Measurements from ENCODE around the gene MARK3. TPM values are rescaled to one million over a fixed set of nuclear protein-coding genes. Genes with fewer than 3 reads are reported as not detected.
"Not testable (repeated sequence)": the region's sequence is repeated elsewhere in the genome, so short reads cannot be mapped to it uniquely, and the experiment has no call there.

The MARK3 gene
- total and polyA plus RNA-seq, 2 donors, result 44.4 to 130 TPM

- Histone ChIP-seq H3K4me3 (ENCODE audit: low read depth, low read length) (no peak overlapping the region), H3K36me3 (ENCODE audit: insufficient read depth) (no peaks in the 10 kb centered on the region), H3K4me1 (ENCODE audit: insufficient read depth) (no peaks in the 10 kb centered on the region), H3K27ac (ENCODE audit: low read depth) (no peak overlapping the region)
- WGBS, result 79% methylated on average over 7 of the region's 7 CpGs
- no peak for DNase-seq (ENCODE audit: extremely low spot score)
Observed at GRCh38 chr14:103353362-103353761, 31.9 kb upstream of the MARK3 start.

- H3K4me3 ChIP-seq (ENCODE audit: low read depth, low read length), result no peak overlapping the region
- WGBS, result 80% methylated on average over 7 of the region's 7 CpGs
- no peak for DNase-seq (ENCODE audit: extremely low spot score)
- H3K36me3 ChIP-seq (ENCODE audit: insufficient read depth), result no peaks in the 10 kb centered on the region
- H3K27ac ChIP-seq (ENCODE audit: low read depth), result no peak overlapping the region
- no peaks in the 10 kb centered on the region for H3K4me1 ChIP-seq (ENCODE audit: insufficient read depth)
Observed at GRCh38 chr14:103354141-103354540, 31.1 kb upstream of the MARK3 start.

DNA sequence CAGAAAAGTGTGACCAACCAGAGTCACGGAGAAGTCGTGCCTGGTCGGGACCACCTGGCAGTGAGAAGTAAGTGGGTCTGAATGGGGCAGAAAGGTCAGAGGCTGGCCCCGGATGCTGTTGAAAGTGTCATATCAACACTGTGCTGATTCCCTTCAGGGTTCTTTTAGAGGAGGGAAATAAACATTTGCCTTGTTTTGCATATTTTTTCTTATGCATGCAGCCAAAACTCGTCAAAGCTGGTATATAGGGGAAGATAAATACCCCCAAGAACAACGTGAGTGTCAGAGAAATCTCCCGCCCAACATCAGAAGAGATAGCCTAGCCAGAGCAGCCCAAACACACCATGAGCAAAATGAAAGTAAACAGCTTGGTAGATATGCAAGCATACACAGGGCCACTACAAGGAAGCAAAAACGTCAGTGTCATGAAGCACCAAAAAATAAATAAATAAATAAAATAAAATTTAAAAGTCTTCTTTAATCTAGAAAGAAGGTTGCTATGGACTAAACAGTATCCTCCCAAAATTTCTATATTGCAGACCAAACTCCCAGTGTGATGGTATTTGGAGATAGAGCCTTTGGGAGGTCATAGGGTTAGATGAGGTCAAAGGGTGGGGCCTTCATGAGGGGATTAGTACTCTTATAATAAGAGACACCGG is 29.1 kb upstream of the MARK3 start:
- H3K4me3 ChIP-seq (ENCODE audit: low read depth, low read length), result no peak overlapping the region
- no peaks in the 10 kb centered on the region for H3K4me1 ChIP-seq (ENCODE audit: insufficient read depth)
- H3K27ac ChIP-seq (ENCODE audit: low read depth), result no peak overlapping the region
- WGBS, result 54% methylated on average over 9 of the region's 9 CpGs
- H3K36me3 ChIP-seq (ENCODE audit: insufficient read depth), result no peaks in the 10 kb centered on the region
- no peak for DNase-seq (ENCODE audit: extremely low spot score)

- not testable (repeated sequence) for H3K27ac ChIP-seq (ENCODE audit: low read depth); H3K4me1 ChIP-seq (ENCODE audit: insufficient read depth); H3K36me3 ChIP-seq (ENCODE audit: insufficient read depth); DNase-seq (ENCODE audit: extremely low spot score); H3K4me3 ChIP-seq (ENCODE audit: low read depth, low read length)
- WGBS, result 89% methylated on average over 10 of the region's 10 CpGs
Observed at GRCh38 chr14:103357552-103357951, 27.7 kb upstream of the MARK3 start.

GRCh38 chr14:103360548-103360947 is 24.7 kb upstream of the MARK3 start:
- no peaks in the 10 kb centered on the region for H3K4me1 ChIP-seq (ENCODE audit: insufficient read depth)
- no peak overlapping the region for H3K4me3 ChIP-seq (ENCODE audit: low read depth, low read length)
- WGBS, result 86% methylated on average over 7 of the region's 7 CpGs
- H3K27ac ChIP-seq (ENCODE audit: low read depth), result no peak overlapping the region
- DNase-seq (ENCODE audit: extremely low spot score), result no peak
- H3K36me3 ChIP-seq (ENCODE audit: insufficient read depth), result no peaks in the 10 kb centered on the region

DNA sequence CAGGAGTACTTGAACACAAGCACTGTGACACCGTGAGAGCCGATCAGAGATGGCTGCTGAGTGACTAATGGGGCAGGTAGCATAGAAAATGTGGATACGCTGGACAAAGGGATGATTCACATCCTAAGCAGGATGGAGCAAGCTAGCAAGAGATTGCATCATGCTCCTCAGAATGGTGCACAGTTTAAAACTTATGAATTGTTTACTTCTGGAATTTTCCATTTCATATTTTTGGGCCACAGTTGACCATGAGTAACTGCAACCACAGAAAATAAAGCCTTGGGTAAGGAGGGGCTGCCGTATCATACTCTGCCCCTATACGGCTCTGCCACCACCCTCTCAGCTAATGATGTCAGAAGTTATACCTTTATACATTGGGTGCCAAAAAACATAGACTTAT is 23.3 kb upstream of the MARK3 start:
- WGBS, result 69% methylated on average over 5 of the region's 5 CpGs
- Histone ChIP-seq H3K36me3 (ENCODE audit: insufficient read depth) (no peaks in the 10 kb centered on the region), H3K4me1 (ENCODE audit: insufficient read depth) (no peaks in the 10 kb centered on the region), H3K27ac (ENCODE audit: low read depth) (no peak overlapping the region), H3K4me3 (ENCODE audit: low read depth, low read length) (no peak overlapping the region)
- DNase-seq (ENCODE audit: extremely low spot score), result no peak

DNA sequence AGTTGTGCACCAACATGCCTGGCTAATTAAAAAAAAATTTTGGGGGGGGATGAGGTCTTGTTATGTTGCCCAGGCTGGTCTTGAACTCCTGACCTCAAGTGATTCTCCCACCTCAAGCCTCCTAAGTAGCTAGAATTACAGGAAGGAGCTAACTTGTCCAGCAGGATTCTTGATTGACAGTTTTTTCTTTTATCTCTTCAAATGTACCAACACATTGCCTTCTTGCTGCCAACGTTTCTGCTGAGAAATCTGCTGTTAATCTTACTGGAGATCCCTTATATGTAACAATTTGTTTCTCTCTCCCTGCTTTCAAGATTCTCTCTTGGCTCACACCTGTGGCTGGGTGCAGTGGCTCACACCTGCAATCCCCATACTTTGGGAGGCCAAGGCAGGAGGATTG is 22.4 kb upstream of the MARK3 start:
- Histone ChIP-seq H3K4me3 (ENCODE audit: low read depth, low read length) (no peak overlapping the region), H3K4me1 (ENCODE audit: insufficient read depth) (no peaks in the 10 kb centered on the region), H3K36me3 (ENCODE audit: insufficient read depth) (no peaks in the 10 kb centered on the region), H3K27ac (ENCODE audit: low read depth) (no peak overlapping the region)
- WGBS, result 68% methylated on average over 1 of the region's 1 CpG
- DNase-seq (ENCODE audit: extremely low spot score), result no peak

DNA sequence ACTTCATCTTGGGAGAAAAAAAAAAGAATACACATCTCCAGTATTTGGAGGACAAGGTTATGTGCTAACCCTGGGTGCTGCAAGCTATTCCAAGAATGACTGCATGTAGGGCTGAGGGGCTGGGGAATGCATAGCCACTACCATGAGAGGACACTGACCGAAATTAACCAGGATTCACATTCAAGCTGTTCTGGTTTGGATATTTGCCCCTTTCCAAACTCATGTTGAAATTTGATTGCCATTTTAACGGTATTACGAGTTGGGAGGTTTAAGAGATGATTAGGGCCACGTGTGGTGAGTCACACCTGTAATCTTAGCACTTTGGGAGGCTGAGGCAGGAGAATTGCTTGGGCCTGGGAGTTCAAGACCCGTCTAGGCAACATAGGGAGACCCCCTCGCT is 18.5 kb upstream of the MARK3 start:
- DNase-seq (ENCODE audit: extremely low spot score), result no peak
- H3K4me3 ChIP-seq (ENCODE audit: low read depth, low read length), result no peak overlapping the region
- H3K36me3 ChIP-seq (ENCODE audit: insufficient read depth), result no peaks in the 10 kb centered on the region
- 80% methylated on average over 6 of the region's 6 CpGs for WGBS
- no peak overlapping the region for H3K27ac ChIP-seq (ENCODE audit: low read depth)
- no peaks in the 10 kb centered on the region for H3K4me1 ChIP-seq (ENCODE audit: insufficient read depth)

DNA sequence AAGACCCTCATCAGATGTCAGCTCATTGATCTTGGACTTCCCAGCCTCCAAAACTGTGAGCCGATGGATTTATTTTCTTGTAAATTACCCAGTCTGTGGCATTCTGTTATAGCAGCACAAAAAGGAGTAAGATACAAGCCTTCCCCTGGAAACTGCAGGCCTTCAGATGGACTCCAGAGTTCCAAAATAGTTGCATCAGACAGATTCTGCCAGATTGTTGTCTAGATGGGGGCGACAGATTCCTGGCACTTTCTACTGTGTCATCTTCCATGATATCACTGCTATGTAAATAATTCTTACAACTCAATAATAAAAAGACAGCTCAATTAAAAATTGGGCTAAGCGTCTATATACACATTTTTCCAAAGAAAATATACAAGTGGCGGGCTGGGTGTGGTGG is 17.2 kb upstream of the MARK3 start:
- H3K4me1 ChIP-seq (ENCODE audit: insufficient read depth), result no peaks in the 10 kb centered on the region
- H3K4me3 ChIP-seq (ENCODE audit: low read depth, low read length), result no peak overlapping the region
- no peaks in the 10 kb centered on the region for H3K36me3 ChIP-seq (ENCODE audit: insufficient read depth)
- WGBS, result 72% methylated on average over 4 of the region's 4 CpGs
- no peak overlapping the region for H3K27ac ChIP-seq (ENCODE audit: low read depth)
- DNase-seq (ENCODE audit: extremely low spot score), result no peak

DNA sequence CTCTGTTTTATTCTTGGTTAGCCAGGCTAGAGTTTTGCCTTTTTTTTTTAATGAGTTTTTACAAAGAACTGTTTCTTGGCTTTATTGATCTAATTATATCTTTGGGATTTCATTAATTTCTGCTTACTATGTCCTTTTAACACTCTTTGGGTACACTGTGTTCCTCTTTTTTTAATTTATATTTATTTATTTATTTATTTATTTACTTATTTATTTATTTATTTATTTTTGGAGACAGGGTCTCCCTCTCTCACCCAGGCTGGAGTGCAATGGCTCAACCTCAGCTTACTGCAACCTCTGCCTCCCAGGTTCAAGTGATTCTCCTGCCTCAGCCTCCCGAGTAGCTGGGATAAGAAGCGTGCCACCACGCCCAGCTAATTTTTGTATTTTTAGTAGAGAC is 15.1 kb upstream of the MARK3 start:
- Histone ChIP-seq H3K4me3 (ENCODE audit: low read depth, low read length) (no peak overlapping the region), H3K27ac (ENCODE audit: low read depth) (no peak overlapping the region), H3K36me3 (ENCODE audit: insufficient read depth) (no peaks in the 10 kb centered on the region), H3K4me1 (ENCODE audit: insufficient read depth) (no peaks in the 10 kb centered on the region)
- no peak for DNase-seq (ENCODE audit: extremely low spot score)
- 94% methylated on average over 3 of the region's 3 CpGs for WGBS

GRCh38 chr14:103372017-103372416 is 13.2 kb upstream of the MARK3 start:
- DNase-seq (ENCODE audit: extremely low spot score), result no peak
- WGBS, result 84% methylated on average over 23 of the region's 23 CpGs
- no peak overlapping the region for H3K27ac ChIP-seq (ENCODE audit: low read depth)
- no peaks in the 10 kb centered on the region for H3K4me1 ChIP-seq (ENCODE audit: insufficient read depth)
- no peak overlapping the region for H3K4me3 ChIP-seq (ENCODE audit: low read depth, low read length)
- no peaks in the 10 kb centered on the region for H3K36me3 ChIP-seq (ENCODE audit: insufficient read depth)

- Histone ChIP-seq H3K27ac (ENCODE audit: low read depth) (no peak overlapping the region), H3K4me3 (ENCODE audit: low read depth, low read length) (no peak overlapping the region), H3K36me3 (ENCODE audit: insufficient read depth) (no peaks in the 10 kb centered on the region), H3K4me1 (ENCODE audit: insufficient read depth) (no peaks in the 10 kb centered on the region)
- 65% methylated on average over 11 of the region's 11 CpGs for WGBS
- no peak for DNase-seq (ENCODE audit: extremely low spot score)
Observed at GRCh38 chr14:103372552-103373304, 12.5 kb upstream of the MARK3 start.

GRCh38 chr14:103374121-103374520 is 11.1 kb upstream of the MARK3 start:
- no peak overlapping the region for H3K4me3 ChIP-seq (ENCODE audit: low read depth, low read length)
- no peaks in the 10 kb centered on the region for H3K36me3 ChIP-seq (ENCODE audit: insufficient read depth)
- no peak overlapping the region for H3K27ac ChIP-seq (ENCODE audit: low read depth)
- no peaks in the 10 kb centered on the region for H3K4me1 ChIP-seq (ENCODE audit: insufficient read depth)
- WGBS, result 83% methylated on average over 11 of the region's 11 CpGs
- no peak for DNase-seq (ENCODE audit: extremely low spot score)

GRCh38 chr14:103377522-103378037 is 7.6 kb upstream of the MARK3 start:
- DNase-seq (ENCODE audit: extremely low spot score), result no peak
- no peak overlapping the region for H3K4me3 ChIP-seq (ENCODE audit: low read depth, low read length)
- H3K27ac ChIP-seq (ENCODE audit: low read depth), result no peak overlapping the region
- no peaks in the 10 kb centered on the region for H3K4me1 ChIP-seq (ENCODE audit: insufficient read depth)
- H3K36me3 ChIP-seq (ENCODE audit: insufficient read depth), result no peaks in the 10 kb centered on the region
- whole genome bisulfite sequencing, result 85% methylated on average over 2 of the region's 2 CpGs
